Endodermal cell (in vitro differentiated cells): ENCODE measurements around the gene LARGE1. TPM values are rescaled to one million over a fixed set of nuclear protein-coding genes. Genes with fewer than 3 reads are reported as not detected.

ENCODE experiments used
- DNase-seq: peaks from one replicate; pipeline ENCODE4 v3.0.0-alpha.2; 2017
- H3K27ac ChIP-seq: 2 replicates; pipeline ENCODE4 v1.5.1; 2013; ENCODE audit warnings: mild to moderate bottlenecking, low read depth, low read length, moderate library complexity
- H3K27me3 ChIP-seq: 2 replicates; pipeline ENCODE4 v1.6.1; 2013; ENCODE audit warnings: mild to moderate bottlenecking, low read length, moderate library complexity; ENCODE audit not compliant: insufficient read depth, control insufficient read depth, poor library complexity, severe bottlenecking
- H3K36me3 ChIP-seq: 2 replicates; pipeline ENCODE4 v1.7.0; 2013; ENCODE audit warnings: mild to moderate bottlenecking, low read length, moderate library complexity; ENCODE audit not compliant: control insufficient read depth, insufficient read depth
- H3K4me1 ChIP-seq: one replicate; pipeline ENCODE4 v1.7.0; 2013; ENCODE audit warnings: low read length; ENCODE audit not compliant: control insufficient read depth, insufficient read depth
- H3K4me3 ChIP-seq: 2 replicates; pipeline ENCODE4 v1.5.1; 2013; ENCODE audit warnings: mild to moderate bottlenecking, low read length, moderate library complexity
- H3K9ac ChIP-seq: 2 replicates; pipeline ENCODE4 v1.6.1; 2013; ENCODE audit warnings: mild to moderate bottlenecking, low read length, moderate library complexity; ENCODE audit not compliant: poor library complexity, severe bottlenecking; ENCODE audit errors: extremely low read depth
- H3K9me3 ChIP-seq: 2 replicates; pipeline ENCODE4 v1.6.1; 2013; ENCODE audit warnings: mild to moderate bottlenecking, low read length, moderate library complexity; ENCODE audit not compliant: control insufficient read depth
- H3K27ac Mint-ChIP-seq: 2 replicates; pipeline ENCODE4 v1.8.0; 2020; ENCODE audit warnings: mixed read lengths
- H3K27me3 Mint-ChIP-seq: 2 replicates; pipeline ENCODE4 v1.8.0; 2021; ENCODE audit warnings: mild to moderate bottlenecking, mixed read lengths; ENCODE audit not compliant: insufficient read depth
- H3K36me3 Mint-ChIP-seq: 2 replicates; pipeline ENCODE4 v1.8.0; 2020; ENCODE audit warnings: low read depth, mixed read lengths
- H3K4me1 Mint-ChIP-seq: 2 replicates; pipeline ENCODE4 v1.8.0; 2020; ENCODE audit warnings: mixed read lengths
- H3K4me3 Mint-ChIP-seq: 2 replicates; pipeline ENCODE4 v1.8.0; 2020; ENCODE audit warnings: mild to moderate bottlenecking, moderate library complexity, mixed read lengths
- H3K9me3 Mint-ChIP-seq: 2 replicates; pipeline ENCODE4 v1.8.0; 2020; ENCODE audit warnings: mild to moderate bottlenecking, mixed read lengths
- CTCF ChIP-seq: fragments of 200-600 bp; sonication (generic); conservative IDR thresholded peaks from 2 replicates; pipeline ENCODE4 v1.5.0; 2021; ENCODE audit warnings: antibody characterized with exemption, mild to moderate bottlenecking
- WGBS, 2 experiments: methylation state at CpG; one replicate each; pipeline versions ENCODE4 v1.1.5 to v1.1.7; 2013; ENCODE audit warnings: missing lambda C conversion rate in 2 of 2, mixed read lengths in 1 of 2; ENCODE audit not compliant: insufficient coverage in 1 of 2, insufficient read length in 1 of 2; 5-methylcytosine and 5-hydroxymethylcytosine counted together
- total RNA-seq, 2 donors: library from RNA; stranded (reverse); fragmentation: NEBNext Ultra II Directional in 1 of 2; extraction: Animal tissue kit (Norgen Biotek cat#: 25700) in 1 of 2; gene quantifications; 2 replicates in 1 of 2; 3 replicates in 1 of 2; pipeline ENCODE4 v1.2.1, GENCODE V29; 2021

LARGE1 gene
- total RNA-seq, 2 donors from 2014 or later, result 17.5 to 24.3 TPM

GRCh38 chr22:33302549-33302948, 617.7 kb downstream of the LARGE1 start:
- Histone ChIP-seq H3K9me3 (no peaks in the 10 kb centered on the region), H3K36me3 (no peaks in the 10 kb centered on the region), H3K27me3 (no peaks in the 10 kb centered on the region), H3K4me1 (peaks cover 7% of the 10 kb centered on the region), H3K27ac (no peak overlapping the region), H3K9ac (no peak overlapping the region), H3K4me3 (no peak overlapping the region)
- 88 to 90% methylated on average over 8 to 11 of the region's 11 CpGs for WGBS, 2 experiments
- H3K27ac Mint-ChIP-seq, result no peak overlapping the region
- H3K4me1 Mint-ChIP-seq, result peaks cover 6% of the 10 kb centered on the region
- no peaks in the 10 kb centered on the region for H3K9me3 Mint-ChIP-seq
- H3K36me3 Mint-ChIP-seq, result no peaks in the 10 kb centered on the region
- H3K4me3 Mint-ChIP-seq, result no peak overlapping the region
- no peak for TF ChIP-seq CTCF
- H3K27me3 Mint-ChIP-seq, result no peaks in the 10 kb centered on the region
- DNase-seq, result no peak

GRCh38 chr22:33302049-33302545, 618.2 kb downstream of the LARGE1 start:
- H3K27me3 ChIP-seq, result no peaks in the 10 kb centered on the region
- 47 to 63% methylated on average over 7 to 10 of the region's 10 CpGs for WGBS, 2 experiments
- peaks cover 7% of the 10 kb centered on the region for H3K4me1 ChIP-seq
- H3K9ac ChIP-seq, result no peak overlapping the region
- TF ChIP-seq CTCF, result peak; percentile 98
- Mint-ChIP-seq H3K36me3 (no peaks in the 10 kb centered on the region), H3K4me1 (peaks cover 6% of the 10 kb centered on the region), H3K27me3 (no peaks in the 10 kb centered on the region), H3K4me3 (no peak overlapping the region), H3K9me3 (no peaks in the 10 kb centered on the region), H3K27ac (no peak overlapping the region)
- no peaks in the 10 kb centered on the region for H3K36me3 ChIP-seq
- H3K27ac ChIP-seq, result no peak overlapping the region
- peak; percentile 96 for DNase-seq
- H3K9me3 ChIP-seq, result no peaks in the 10 kb centered on the region
- H3K4me3 ChIP-seq, result no peak overlapping the region

GRCh38 chr22:33300165-33300564, 620.1 kb downstream of the LARGE1 start:
- Mint-ChIP-seq H3K9me3 (no peaks in the 10 kb centered on the region), H3K4me1 (peaks cover 6% of the 10 kb centered on the region), H3K4me3 (no peak overlapping the region), H3K36me3 (no peaks in the 10 kb centered on the region), H3K27ac (no peak overlapping the region), H3K27me3 (no peaks in the 10 kb centered on the region)
- Histone ChIP-seq H3K27ac (no peak overlapping the region), H3K9me3 (no peaks in the 10 kb centered on the region), H3K27me3 (no peaks in the 10 kb centered on the region), H3K36me3 (no peaks in the 10 kb centered on the region), H3K4me1 (peaks cover 7% of the 10 kb centered on the region), H3K9ac (no peak overlapping the region), H3K4me3 (no peak overlapping the region)
- no peak for DNase-seq
- no peak for TF ChIP-seq CTCF
- 83 to 92% methylated on average over 1 of the region's 1 CpG for WGBS, 2 experiments
